Measurements from ENCODE around the gene TMEM168.

DNA sequence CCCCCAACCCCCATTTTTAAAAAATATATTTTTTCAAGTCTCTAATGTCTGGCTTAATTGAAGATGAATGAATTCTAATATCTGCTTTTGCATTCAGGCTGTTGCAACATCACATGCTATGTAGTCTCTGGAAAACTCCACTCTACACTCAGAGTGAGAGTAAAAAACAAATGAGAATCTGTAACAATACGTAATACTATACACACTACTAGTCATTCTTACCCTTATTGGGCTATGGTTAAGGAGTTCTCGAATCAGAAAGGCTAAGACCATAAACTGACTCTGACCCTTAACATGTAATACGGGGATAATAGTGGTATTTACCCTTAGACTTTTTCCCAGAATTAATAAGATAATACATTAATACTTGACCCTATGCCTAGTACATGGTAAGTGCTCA lies 42.9 kb upstream of the TMEM168 start:
- no peak for TF ChIP-seq EZH2 (IDR thresholded peaks at IDR 0.05; ENCODE audit: borderline replicate concordance, low read length)
- TF ChIP-seq, protein P1, sequence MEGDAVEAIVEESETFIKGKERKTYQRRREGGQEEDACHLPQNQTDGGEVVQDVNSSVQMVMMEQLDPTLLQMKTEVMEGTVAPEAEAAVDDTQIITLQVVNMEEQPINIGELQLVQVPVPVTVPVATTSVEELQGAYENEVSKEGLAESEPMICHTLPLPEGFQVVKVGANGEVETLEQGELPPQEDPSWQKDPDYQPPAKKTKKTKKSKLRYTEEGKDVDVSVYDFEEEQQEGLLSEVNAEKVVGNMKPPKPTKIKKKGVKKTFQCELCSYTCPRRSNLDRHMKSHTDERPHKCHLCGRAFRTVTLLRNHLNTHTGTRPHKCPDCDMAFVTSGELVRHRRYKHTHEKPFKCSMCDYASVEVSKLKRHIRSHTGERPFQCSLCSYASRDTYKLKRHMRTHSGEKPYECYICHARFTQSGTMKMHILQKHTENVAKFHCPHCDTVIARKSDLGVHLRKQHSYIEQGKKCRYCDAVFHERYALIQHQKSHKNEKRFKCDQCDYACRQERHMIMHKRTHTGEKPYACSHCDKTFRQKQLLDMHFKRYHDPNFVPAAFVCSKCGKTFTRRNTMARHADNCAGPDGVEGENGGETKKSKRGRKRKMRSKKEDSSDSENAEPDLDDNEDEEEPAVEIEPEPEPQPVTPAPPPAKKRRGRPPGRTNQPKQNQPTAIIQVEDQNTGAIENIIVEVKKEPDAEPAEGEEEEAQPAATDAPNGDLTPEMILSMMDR (IDR thresholded peaks at IDR 0.05; ENCODE audit: low read length), result no peak
